GM20431 (cell line): ENCODE data around the gene BRF1.
"Not testable (repeated sequence)": the region's sequence is repeated elsewhere in the genome, so short reads cannot be mapped to it uniquely, and the experiment has no call there.

Experiments used
- in situ Hi-C: fragments of 300-500 bp; cut with MseI, MboI; formaldehyde crosslinking; loops from one replicate; pipeline ENCODE4 v1.15.0; 2020; ENCODE audit warnings: low sequenced_read_pairs; ENCODE audit not compliant: unreplicated experiment

The BRF1 gene

GRCh38 chr14:105299654-105300541 lies 903 bp downstream of the BRF1 start:
- in situ Hi-C loops, result no loop called here

DNA sequence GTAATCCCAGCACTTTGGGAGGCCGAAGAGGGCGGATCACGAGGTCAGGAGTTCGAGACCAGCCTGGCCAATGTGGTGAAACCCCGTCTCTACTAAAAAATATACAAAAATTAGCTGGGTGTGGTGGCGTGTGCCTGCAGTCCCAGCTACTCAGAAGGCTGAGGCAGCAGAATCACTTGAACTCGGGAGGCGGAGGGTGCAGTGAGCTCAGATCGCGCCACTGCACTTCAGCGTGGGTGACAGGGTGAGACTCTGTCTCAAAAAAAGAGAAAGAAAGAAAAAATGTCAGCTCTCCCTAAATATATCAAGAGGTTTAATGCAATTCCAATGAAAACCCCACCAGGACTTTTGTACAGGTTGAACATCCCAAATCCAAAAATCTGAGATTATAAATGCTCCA lies 3.5 kb downstream of the BRF1 start:
- in situ Hi-C loops, result not testable (repeated sequence)

GRCh38 chr14:105294142-105294597 lies 6.6 kb downstream of the BRF1 start:
- in situ Hi-C loops, result no loop called here

DNA sequence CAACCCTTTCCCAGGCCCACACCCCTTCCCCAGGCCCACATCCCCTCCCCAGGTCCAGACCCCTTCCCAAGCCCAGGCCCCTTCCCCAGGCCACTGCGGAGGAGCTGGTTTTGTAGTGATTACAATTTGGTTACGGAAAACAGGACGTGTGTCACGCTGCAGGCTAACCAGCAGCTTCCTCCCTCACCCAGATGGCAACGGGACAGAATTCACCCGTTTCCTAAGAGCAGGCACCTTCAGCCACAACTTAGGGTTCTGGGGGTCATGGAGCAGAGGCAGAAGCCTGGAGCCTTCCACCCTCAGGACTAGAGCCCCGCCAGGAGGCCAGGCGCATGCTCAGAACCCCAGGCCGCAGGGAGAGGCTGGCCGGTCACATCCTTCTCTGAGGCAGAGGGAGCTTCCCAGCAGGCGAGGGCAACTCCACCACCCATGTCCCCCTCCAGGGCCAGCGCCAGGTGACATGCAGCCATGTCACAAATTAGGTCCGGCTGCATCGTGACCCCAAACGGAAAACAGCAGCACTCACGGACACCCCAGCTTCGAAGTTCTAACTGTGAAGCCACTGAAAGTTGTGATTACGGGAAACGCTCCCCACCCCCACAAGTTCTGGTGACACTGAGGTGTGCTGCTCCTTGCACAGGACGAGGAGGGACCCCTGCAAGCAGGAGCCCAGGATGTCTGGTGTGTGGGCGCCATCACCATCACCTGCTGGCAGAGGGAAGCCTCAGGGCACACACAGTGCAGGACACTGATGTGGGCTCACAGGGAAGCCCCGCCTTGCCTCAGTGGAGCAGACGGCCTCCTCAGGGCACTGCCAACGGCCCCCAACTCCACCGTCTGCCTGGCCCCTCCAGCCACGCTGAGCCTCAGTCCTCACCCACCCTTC lies 7.7 kb downstream of the BRF1 start:
- in situ Hi-C loops, result no loop called here

GRCh38 chr14:105290621-105291346 lies 10.0 kb downstream of the BRF1 start:
- in situ Hi-C loops, result no loop called here

GRCh38 chr14:105288936-105289335 lies 11.9 kb downstream of the BRF1 start:
- in situ Hi-C loops, result not testable (repeated sequence)

- in situ Hi-C loops, result no loop called here
Measured at GRCh38 chr14:105287249-105288102, 13.3 kb downstream of the BRF1 start.

DNA sequence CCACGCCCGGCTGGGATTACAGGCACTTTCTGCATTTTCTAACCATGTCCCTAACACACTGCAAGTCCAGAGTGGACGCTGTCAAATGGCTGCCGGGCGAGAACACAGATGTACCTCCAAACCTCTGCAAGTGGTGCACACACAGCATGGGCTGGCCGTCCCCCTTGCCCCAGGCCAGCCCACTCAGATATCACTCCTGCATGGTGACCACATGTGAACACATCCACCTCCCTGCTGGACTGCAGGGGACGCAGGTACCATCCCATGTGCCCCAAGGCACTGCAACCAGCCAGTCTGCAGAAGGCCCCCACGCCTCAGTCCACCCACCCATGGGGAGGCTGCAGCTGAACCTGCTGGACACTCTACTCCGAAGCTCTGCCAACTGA lies 14.0 kb downstream of the BRF1 start:
- in situ Hi-C loops, result no loop called here

- in situ Hi-C loops, result no loop called here
Measured at GRCh38 chr14:105285174-105285573, 15.6 kb downstream of the BRF1 start.

GRCh38 chr14:105283899-105284298 lies 16.9 kb downstream of the BRF1 start:
- in situ Hi-C loops, result no loop called here

DNA sequence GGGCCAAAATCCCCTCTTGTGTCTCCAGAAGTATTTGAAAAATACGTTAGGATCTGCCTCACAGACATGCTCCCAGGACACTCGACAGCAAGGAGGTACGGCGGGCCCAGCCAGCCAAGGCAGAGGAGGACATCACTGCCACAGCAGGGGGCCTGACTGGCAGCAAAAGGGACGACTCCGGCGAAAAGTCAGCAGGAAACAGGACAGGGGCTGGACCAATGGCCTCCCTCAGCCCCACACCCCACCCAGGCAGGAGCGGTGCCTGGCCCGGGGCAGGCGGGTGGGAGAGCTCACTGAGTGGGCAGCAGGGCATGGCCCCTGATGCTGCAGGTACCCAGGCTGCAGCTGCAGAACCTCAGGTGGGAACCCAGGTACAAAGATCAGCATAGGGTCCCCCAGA lies 17.8 kb downstream of the BRF1 start:
- in situ Hi-C loops, result no loop called here

GRCh38 chr14:105282098-105282725 lies 18.6 kb downstream of the BRF1 start:
- in situ Hi-C loops, result no loop called here

- in situ Hi-C loops, result no loop called here
Measured at GRCh38 chr14:105281371-105282097, 19.3 kb downstream of the BRF1 start.

GRCh38 chr14:105280525-105280924 lies 20.3 kb downstream of the BRF1 start:
- in situ Hi-C loops, result no loop called here

GRCh38 chr14:105279642-105280361 lies 21.0 kb downstream of the BRF1 start:
- in situ Hi-C loops, result no loop called here

GRCh38 chr14:105277448-105277847 lies 23.4 kb downstream of the BRF1 start:
- in situ Hi-C loops, result not testable (repeated sequence)

DNA sequence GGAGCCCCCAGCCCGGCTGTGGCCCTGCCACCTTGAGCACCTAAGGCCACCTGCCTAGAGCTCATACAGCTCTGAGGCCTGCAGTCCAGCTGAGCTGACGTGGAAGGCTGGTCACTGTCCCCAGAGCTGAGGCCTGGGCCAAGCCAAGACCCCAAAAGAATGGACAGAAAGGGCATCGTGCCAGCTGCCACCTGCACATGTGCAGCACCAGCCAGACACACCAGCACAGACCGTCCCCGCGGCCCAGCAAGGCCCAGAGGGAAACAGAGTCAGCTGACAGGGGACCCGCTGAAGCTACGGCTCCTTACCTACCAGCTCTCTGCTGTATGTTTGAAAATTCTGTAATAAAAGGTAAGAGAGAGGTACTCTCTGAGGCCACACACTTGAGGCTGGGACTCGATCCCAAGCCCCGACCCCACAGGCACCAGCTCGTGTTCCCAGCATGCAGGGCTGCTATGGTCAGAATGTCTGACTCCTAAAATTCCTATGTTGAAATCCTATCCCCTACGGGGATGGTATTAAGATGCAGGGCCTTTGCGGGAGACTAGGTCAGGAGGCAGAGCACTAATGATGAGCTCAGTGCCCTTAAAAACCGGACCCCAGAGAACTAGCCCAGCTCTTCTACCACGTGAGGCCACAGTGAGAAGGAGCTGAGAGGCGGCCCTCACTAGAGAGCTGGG lies 25.4 kb downstream of the BRF1 start:
- in situ Hi-C loops, result no loop called here
